ENCODE results near the gene LEMD1. TPM values are rescaled to one million over a fixed set of nuclear protein-coding genes. Genes with fewer than 3 reads are reported as not detected.
"Not testable (repeated sequence)": the region's sequence is repeated elsewhere in the genome, so short reads cannot be mapped to it uniquely, and the experiment has no call there.

Gene LEMD1
- total RNA-seq, 2 donors from 2014 or later = not detected

DNA sequence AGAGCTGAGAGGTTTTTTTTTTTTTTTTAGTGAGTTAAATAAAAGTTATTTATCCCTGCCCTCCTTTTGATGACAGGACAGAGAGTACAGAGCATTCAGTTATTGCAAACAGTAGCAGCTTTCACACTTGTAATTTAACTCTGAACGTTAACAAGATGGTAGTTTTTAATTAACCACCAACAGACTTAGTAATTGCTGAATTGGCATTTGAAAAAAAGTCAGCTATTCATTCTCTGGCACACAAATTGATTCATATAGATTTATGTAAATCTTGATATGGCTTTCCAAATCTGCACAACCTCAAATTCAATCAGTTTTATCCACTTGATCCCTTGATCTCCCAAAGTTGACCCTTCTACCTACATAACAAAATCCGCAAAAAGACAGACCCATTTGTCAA, 918 bp downstream of the LEMD1 start:
- H3K27ac ChIP-seq = no peak overlapping the region
- no peaks in the 10 kb centered on the region for H3K27me3 ChIP-seq (replicated peaks; ENCODE audit: insufficient read depth)
- DNase-seq (ENCODE audit: low spot score) (no peak), ATAC-seq (ENCODE audit: insufficient number of reproducible peaks, low FRiP score, low read depth) (no peak)
- no peaks in the 10 kb centered on the region for H3K9me3 ChIP-seq
- TF ChIP-seq, protein P1, sequence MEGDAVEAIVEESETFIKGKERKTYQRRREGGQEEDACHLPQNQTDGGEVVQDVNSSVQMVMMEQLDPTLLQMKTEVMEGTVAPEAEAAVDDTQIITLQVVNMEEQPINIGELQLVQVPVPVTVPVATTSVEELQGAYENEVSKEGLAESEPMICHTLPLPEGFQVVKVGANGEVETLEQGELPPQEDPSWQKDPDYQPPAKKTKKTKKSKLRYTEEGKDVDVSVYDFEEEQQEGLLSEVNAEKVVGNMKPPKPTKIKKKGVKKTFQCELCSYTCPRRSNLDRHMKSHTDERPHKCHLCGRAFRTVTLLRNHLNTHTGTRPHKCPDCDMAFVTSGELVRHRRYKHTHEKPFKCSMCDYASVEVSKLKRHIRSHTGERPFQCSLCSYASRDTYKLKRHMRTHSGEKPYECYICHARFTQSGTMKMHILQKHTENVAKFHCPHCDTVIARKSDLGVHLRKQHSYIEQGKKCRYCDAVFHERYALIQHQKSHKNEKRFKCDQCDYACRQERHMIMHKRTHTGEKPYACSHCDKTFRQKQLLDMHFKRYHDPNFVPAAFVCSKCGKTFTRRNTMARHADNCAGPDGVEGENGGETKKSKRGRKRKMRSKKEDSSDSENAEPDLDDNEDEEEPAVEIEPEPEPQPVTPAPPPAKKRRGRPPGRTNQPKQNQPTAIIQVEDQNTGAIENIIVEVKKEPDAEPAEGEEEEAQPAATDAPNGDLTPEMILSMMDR (IDR thresholded peaks at IDR 0.05) = no peak
- no peak overlapping the region for H3K4me3 ChIP-seq
- no peaks in the 10 kb centered on the region for H3K4me1 ChIP-seq (ENCODE audit: control insufficient read depth in 1 of 2, low read depth in 2 of 2)
- H3K36me3 ChIP-seq = no peaks in the 10 kb centered on the region

DNA sequence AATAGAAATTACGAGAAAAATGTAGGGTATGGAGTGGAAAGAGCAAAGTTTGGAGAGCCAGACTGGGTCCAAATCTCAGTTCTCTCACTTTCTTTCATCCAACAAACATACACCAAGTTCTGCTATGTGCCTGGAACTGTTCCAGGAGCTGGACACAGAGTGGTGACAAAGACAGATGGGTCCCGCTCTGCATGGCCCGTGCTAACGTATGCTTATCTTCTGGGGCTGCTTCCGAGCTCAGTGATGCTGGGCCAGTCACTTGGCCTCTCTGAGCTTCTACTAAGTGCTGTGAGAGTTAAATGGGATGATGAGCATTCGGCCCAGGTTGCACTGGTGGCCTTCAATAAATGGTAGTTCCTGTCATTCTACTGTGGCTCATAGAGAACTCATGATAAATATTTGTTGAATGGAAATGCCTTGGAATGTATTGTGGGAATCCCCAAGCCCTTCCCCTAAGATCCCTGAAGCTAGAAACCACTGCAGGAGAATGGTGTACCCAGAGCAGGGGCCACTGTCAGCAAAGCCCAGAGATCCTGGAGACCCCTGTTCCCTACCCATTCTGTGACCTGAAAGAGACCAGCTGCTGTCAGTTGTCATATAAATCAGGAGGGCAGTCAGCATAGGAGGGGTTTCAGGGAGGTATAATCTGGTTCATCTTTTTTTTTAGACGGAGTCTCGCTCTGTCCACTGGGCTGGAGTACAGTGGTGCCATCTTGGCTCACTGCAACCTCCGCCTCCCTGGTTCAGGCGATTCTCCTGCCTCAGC, 3.8 kb downstream of the LEMD1 start:
- H3K27me3 ChIP-seq (replicated peaks; ENCODE audit: insufficient read depth) = no peaks in the 10 kb centered on the region
- no peaks in the 10 kb centered on the region for H3K4me1 ChIP-seq (ENCODE audit: control insufficient read depth in 1 of 2, low read depth in 2 of 2)
- H3K36me3 ChIP-seq = no peaks in the 10 kb centered on the region
- no peak overlapping the region for H3K4me3 ChIP-seq
- TF ChIP-seq, protein P1 (IDR thresholded peaks at IDR 0.05) = no peak
- no peak overlapping the region for H3K27ac ChIP-seq
- H3K9me3 ChIP-seq = no peaks in the 10 kb centered on the region
- no peak for DNase-seq (ENCODE audit: low spot score)
- ATAC-seq (ENCODE audit: insufficient number of reproducible peaks, low FRiP score, low read depth) = no peak

DNA sequence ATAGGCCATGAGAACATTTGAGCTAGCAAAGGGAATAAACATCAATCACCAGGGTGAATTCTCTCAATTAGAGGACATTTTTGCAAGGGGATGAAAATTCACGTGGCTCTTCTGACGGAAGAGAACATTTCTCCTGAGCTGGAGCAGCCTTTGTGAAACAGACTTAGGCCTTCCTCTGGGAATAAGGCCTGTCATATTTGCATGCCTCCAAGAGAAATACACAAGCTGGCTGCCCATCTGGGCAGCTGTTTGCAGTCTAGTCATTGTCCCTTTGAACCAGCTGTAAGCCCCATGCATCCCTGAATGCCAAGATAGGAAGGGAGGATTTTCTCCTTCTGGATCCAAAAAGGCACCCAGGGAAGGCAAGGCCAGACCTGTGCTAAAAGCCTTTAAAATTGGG, 5.5 kb downstream of the LEMD1 start:
- Histone ChIP-seq H3K9me3 (no peaks in the 10 kb centered on the region), H3K27ac (no peak overlapping the region), H3K27me3 (replicated peaks; ENCODE audit: insufficient read depth) (no peaks in the 10 kb centered on the region), H3K4me3 (no peak overlapping the region), H3K36me3 (no peaks in the 10 kb centered on the region), H3K4me1 (ENCODE audit: control insufficient read depth in 1 of 2, low read depth in 2 of 2) (no peaks in the 10 kb centered on the region)
- no peak for ATAC-seq (ENCODE audit: insufficient number of reproducible peaks, low FRiP score, low read depth)
- DNase-seq (ENCODE audit: low spot score) = no peak
- TF ChIP-seq, protein P1 (IDR thresholded peaks at IDR 0.05) = no peak

DNA sequence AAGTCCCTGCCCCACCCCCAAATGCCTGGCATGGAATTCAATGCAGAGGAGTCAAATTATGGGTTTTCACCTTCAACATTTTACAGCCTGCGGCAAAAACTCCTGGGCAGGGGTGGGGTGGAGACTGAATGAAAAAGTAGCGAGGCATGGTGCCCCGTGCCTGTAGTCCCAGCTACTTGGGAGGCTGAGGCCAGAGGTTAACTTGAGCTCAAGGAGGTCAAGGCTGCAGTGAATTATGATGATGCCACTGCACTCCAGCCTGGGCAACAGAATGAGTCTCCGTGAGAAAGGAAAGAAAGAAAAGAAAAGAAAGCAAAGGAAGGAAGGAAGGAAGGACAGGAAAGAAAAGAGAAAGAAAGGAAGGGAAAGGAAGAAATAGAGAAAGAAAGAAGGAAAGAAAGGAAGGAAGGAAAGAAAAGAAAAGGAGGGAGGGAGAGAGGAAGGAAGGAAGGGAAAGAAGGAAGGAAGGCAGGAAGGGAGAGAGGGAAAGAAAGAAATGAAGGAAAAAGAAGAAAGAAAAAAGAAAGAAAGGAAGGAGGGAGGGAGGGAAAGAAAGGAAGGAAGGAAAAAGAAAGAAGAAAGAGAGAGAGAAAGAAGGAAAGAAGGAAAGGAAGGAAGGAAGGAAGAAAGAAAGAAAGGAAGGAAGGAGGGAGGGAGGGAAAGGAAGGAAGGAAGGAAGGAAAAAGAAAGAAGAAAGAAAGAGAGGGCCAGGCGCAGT, 11.1 kb downstream of the LEMD1 start:
- Histone ChIP-seq H3K4me3 (no peak overlapping the region), H3K36me3 (no peaks in the 10 kb centered on the region), H3K4me1 (ENCODE audit: control insufficient read depth in 1 of 2, low read depth in 2 of 2) (no peaks in the 10 kb centered on the region), H3K27me3 (replicated peaks; ENCODE audit: insufficient read depth) (no peaks in the 10 kb centered on the region), H3K9me3 (no peaks in the 10 kb centered on the region), H3K27ac (no peak overlapping the region)
- no peak for ATAC-seq (ENCODE audit: insufficient number of reproducible peaks, low FRiP score, low read depth)
- DNase-seq (ENCODE audit: low spot score) = no peak
- TF ChIP-seq, protein P1 (IDR thresholded peaks at IDR 0.05) = no peak

DNA sequence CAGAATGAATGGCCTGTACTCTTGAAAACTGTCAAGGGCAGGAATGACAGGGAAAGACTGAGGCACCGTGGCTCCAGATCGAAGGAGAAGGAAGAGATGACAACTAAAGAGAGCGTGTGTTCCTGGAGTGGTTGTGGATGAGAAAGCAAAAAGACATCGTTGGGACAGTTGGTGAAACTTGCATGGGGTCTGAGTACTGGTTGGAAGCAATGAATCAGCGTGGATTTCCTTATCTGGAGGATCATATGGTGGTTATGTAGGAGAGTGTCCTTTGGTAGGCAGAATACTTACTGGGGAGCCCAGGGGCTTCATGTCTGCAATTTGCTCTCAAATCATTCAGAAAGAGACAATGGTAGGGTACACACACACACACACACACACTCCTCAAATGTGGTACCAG, 13.9 kb downstream of the LEMD1 start:
- H3K9me3 ChIP-seq = no peaks in the 10 kb centered on the region
- H3K27me3 ChIP-seq (replicated peaks; ENCODE audit: insufficient read depth) = no peaks in the 10 kb centered on the region
- DNase-seq (ENCODE audit: low spot score) (no peak), ATAC-seq (ENCODE audit: insufficient number of reproducible peaks, low FRiP score, low read depth) (no peak)
- H3K36me3 ChIP-seq = no peaks in the 10 kb centered on the region
- H3K27ac ChIP-seq = no peak overlapping the region
- no peak overlapping the region for H3K4me3 ChIP-seq
- H3K4me1 ChIP-seq (ENCODE audit: control insufficient read depth in 1 of 2, low read depth in 2 of 2) = no peaks in the 10 kb centered on the region
- TF ChIP-seq, protein P1 (IDR thresholded peaks at IDR 0.05) = no peak

DNA sequence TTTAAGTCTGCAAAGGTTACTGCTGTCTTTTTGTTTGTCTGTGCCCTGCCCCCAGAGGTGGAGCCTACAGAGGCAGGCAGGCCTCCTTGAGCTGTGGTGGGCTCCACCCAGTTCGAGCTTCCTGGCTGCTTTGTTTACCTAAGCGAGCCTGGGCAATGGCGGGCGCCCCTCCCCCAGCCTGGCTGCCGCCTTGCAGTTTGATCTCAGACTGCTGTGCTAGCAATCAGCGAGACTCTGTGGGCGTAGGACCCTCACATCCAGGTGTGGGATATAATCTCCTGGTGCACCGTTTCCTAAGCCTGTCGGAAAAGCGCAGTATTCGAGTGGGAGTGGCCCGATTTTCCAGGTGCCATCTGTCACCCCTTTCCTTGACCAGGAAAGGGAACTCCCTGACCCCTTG, 15.6 kb downstream of the LEMD1 start:
- H3K4me3 ChIP-seq; H3K4me1 ChIP-seq (ENCODE audit: control insufficient read depth in 1 of 2, low read depth in 2 of 2); H3K9me3 ChIP-seq; H3K27me3 ChIP-seq (replicated peaks; ENCODE audit: insufficient read depth); H3K36me3 ChIP-seq; DNase-seq (ENCODE audit: low spot score); ATAC-seq (ENCODE audit: insufficient number of reproducible peaks, low FRiP score, low read depth); H3K27ac ChIP-seq: not testable (repeated sequence)

DNA sequence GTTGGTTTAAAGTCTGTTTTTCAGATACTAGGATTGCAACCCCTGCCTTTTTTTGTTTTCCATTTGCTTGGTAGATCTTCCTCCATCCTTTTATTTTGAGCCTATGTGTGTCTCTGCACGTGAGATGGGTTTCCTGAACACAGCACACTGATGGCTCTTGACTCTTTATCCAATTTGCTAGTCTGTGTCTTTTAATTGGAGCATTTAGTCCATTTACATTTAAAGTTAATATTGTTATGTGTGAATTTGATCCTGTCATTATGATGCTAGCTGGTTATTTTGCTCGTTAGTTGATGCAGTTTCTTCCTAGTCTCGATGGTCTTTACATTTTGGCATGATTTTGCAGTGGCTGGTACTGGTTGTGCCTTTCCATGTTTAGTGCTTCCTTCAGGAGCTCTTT, 17.4 kb downstream of the LEMD1 start:
- not testable (repeated sequence) for H3K27me3 ChIP-seq (replicated peaks; ENCODE audit: insufficient read depth); H3K36me3 ChIP-seq; H3K4me3 ChIP-seq; H3K9me3 ChIP-seq; ATAC-seq (ENCODE audit: insufficient number of reproducible peaks, low FRiP score, low read depth); DNase-seq (ENCODE audit: low spot score); H3K4me1 ChIP-seq (ENCODE audit: control insufficient read depth in 1 of 2, low read depth in 2 of 2); H3K27ac ChIP-seq

Data from thoracic aorta (tissue), 2 donors.